HepG2 (cell line): Measurements from ENCODE around the gene KLHDC8B. TPM values are rescaled to one million over a fixed set of nuclear protein-coding genes. Genes with fewer than 3 reads are reported as not detected.

Source experiments
- AGO1 ChIP-seq: fragments of 200-400 bp; formaldehyde crosslinking; IDR thresholded peaks from 2 replicates; pipeline ENCODE4 v1.6.1; 2017; ENCODE audit warnings: mild to moderate bottlenecking, low read depth, low read length, moderate library complexity; ENCODE audit not compliant: poor library complexity, severe bottlenecking
- MAZ ChIP-seq, 2 experiments: sonication (generic) in 1 of 2; formaldehyde crosslinking in 1 of 2; IDR thresholded peaks; 2 replicates each; pipeline versions ENCODE4 v1.5.0 to v1.6.1; 2012 to 2020; ENCODE audit warnings: low read depth in 2 of 2, mild to moderate bottlenecking in 2 of 2, borderline replicate concordance in 1 of 2, improper control_type of control experiment in 1 of 2, low read length in 1 of 2, missing genetic modification reagents in 1 of 2, moderate library complexity in 1 of 2
- NAIF1 ChIP-seq: sonication (generic); formaldehyde crosslinking; IDR thresholded peaks from 2 replicates; pipeline ENCODE4 v1.5.0; 2020; ENCODE audit warnings: mild to moderate bottlenecking, missing genetic modification reagents, borderline replicate concordance
- NCOA1 ChIP-seq: sonication (generic); formaldehyde crosslinking; IDR thresholded peaks from 2 replicates; pipeline ENCODE4 v1.9.0; 2021; ENCODE audit warnings: missing genetic modification reagents
- POLR2A ChIP-seq, 2 experiments: IDR thresholded peaks; 2 replicates each; pipeline ENCODE4 v1.6.1; 2011; ENCODE audit warnings: low read depth in 2 of 2, low read length in 2 of 2, mild to moderate bottlenecking in 1 of 2, moderate library complexity in 1 of 2; ENCODE audit not compliant: insufficient read depth in 1 of 2
- SAP130 ChIP-seq: IDR thresholded peaks from 2 replicates; pipeline ENCODE4 v1.6.1; 2016; ENCODE audit warnings: low read depth
- TBX3 ChIP-seq: fragments of 450-650 bp; IDR thresholded peaks from 2 replicates; pipeline ENCODE4 v1.6.1; 2017; ENCODE audit warnings: antibody characterized with exemption, mild to moderate bottlenecking, inconsistent platforms, borderline replicate concordance
- ZFY ChIP-seq: sonication (generic); formaldehyde crosslinking; IDR thresholded peaks from 2 replicates; pipeline ENCODE4 v1.4.0; 2020; ENCODE audit warnings: missing genetic modification reagents
- ZFYVE20 ChIP-seq: sonication (generic); formaldehyde crosslinking; IDR thresholded peaks from 2 replicates; pipeline ENCODE4 v1.8.0; 2023; ENCODE audit warnings: low read depth, mild to moderate bottlenecking, moderate library complexity, missing genetic modification reagents, borderline replicate concordance
- ZNF232 ChIP-seq: sonication (generic); formaldehyde crosslinking; IDR thresholded peaks from 2 replicates; pipeline ENCODE4 v1.4.0; 2020; ENCODE audit warnings: missing genetic modification reagents, borderline replicate concordance
- ZNF569 ChIP-seq: sonication (generic); formaldehyde crosslinking; IDR thresholded peaks from 2 replicates; pipeline ENCODE4 v1.5.0; 2020; ENCODE audit warnings: mild to moderate bottlenecking, missing genetic modification reagents, moderate library complexity, borderline replicate concordance
- ZNF589 ChIP-seq: sonication (generic); formaldehyde crosslinking; conservative IDR thresholded peaks from 2 replicates; pipeline ENCODE4 v1.8.0; 2022; ENCODE audit warnings: mild to moderate bottlenecking, moderate library complexity, missing genetic modification reagents
- ZNF629 ChIP-seq: sonication (generic); formaldehyde crosslinking; conservative IDR thresholded peaks from 2 replicates; pipeline ENCODE4 v1.5.0; 2020; ENCODE audit warnings: missing genetic modification reagents
- polyA plus RNA-seq, 8 experiments: library from polyadenylated mRNA; depleted of rRNA in 3 of 8; stranded (reverse) in 7 of 8; unstranded in 1 of 8; fragments of >200 nt; fragmentation: Illumina TruSeq in 4 of 8; extraction: Trizol in 4 of 8; gene quantifications; 2 replicates each; pipeline versions ENCODE4 v1.2.1 to v1.2.3, GENCODE V29; 2011 to 2016; ENCODE audit warnings: low read depth in 4 of 8, missing spikeins in 1 of 8, mixed read lengths in 1 of 8; ENCODE audit not compliant: insufficient read depth in 1 of 8
- total RNA-seq, 5 experiments: library from RNA; depleted of rRNA; stranded (reverse); fragments of >200 nt; fragmentation: Illumina TruSeq; extraction: Trizol; gene quantifications; 2 replicates each; pipeline ENCODE4 v1.2.3, GENCODE V29; 2016; ENCODE audit warnings: low read depth in 1 of 5
- TF ChIP-seq, protein P1 (sequence below): sonication (generic); formaldehyde crosslinking; conservative IDR thresholded peaks from 2 replicates; pipeline ENCODE4 v1.8.0; 2022; ENCODE audit warnings: mild to moderate bottlenecking, moderate library complexity, missing genetic modification reagents
- TF ChIP-seq, protein P2 (sequence below): sonication (generic); formaldehyde crosslinking; IDR thresholded peaks from 2 replicates; pipeline ENCODE4 v1.5.1; 2020; ENCODE audit warnings: mild to moderate bottlenecking, missing genetic modification reagents, moderate library complexity
- TF ChIP-seq, protein P3 (sequence below): IDR thresholded peaks from 2 replicates; pipeline ENCODE4 v1.6.1; 2018; ENCODE audit warnings: missing genetic modification reagents, mild to moderate bottlenecking, missing compliant biosample characterization
- TF ChIP-seq, protein P4 (sequence below): sonication (generic); formaldehyde crosslinking; IDR thresholded peaks from 2 replicates; pipeline ENCODE4 v1.9.0; 2022; ENCODE audit warnings: low read depth, missing genetic modification reagents
- TF ChIP-seq, protein P5 (sequence below): sonication (generic); formaldehyde crosslinking; IDR thresholded peaks from 2 replicates; pipeline ENCODE4 v1.8.0; 2022; ENCODE audit warnings: missing genetic modification reagents, mild to moderate bottlenecking, borderline replicate concordance

The KLHDC8B gene
- total and polyA plus RNA-seq, 2 of the 13 experiments (the other 11 are each of a cell fraction or from before 2014, with no cell fraction given), result 17.2 to 17.8 TPM

DNA sequence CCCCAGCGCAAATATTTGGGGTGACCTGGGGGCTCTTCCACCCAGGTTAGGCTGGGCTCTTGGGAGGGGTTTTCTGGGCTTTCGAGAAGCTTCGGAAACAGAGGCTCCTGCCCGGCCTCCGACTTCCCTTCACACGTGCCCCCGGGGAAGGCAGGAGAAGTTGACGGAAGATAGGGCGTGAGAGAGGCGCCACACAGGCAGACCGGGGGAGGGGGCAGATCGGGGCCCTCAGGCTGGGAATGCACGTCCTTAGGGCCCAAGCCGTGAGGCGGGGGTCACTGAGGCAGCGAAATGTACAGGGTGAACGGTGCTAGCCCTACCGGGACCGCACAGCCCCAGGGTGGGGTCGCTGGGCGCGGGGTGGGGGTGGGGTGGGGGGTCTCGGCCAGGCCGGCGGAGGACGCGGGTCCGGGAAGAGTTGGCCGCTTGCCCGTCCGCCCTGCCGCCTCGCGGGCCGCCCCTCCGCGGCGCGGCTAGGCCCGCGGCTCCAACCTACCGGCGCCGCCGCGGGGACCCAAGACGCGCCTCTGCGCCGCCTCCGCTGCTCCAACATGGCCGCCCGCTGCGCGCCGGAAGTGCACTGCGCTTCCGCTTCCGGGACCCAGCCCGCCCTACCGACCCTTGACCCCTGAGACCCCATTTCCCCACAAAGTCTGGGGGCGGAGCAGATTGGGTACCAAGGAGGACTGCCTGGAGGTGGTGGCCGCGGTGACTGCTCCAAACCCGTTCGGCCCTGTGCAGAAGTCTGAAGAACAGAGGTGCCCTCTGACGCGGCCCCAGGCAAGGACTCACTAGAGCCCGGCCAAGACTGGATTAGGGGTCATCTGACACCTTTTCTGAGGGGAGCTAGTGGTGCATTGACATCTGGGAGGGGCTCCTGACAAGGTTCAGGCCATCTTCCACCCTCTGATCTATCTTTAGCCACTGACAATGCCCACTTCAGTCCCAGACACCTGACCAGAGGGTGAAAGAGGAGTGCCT is 5.3 kb upstream of the KLHDC8B start, which contains the start of gene CCDC71 (continued):
- TF ChIP-seq, protein P1, sequence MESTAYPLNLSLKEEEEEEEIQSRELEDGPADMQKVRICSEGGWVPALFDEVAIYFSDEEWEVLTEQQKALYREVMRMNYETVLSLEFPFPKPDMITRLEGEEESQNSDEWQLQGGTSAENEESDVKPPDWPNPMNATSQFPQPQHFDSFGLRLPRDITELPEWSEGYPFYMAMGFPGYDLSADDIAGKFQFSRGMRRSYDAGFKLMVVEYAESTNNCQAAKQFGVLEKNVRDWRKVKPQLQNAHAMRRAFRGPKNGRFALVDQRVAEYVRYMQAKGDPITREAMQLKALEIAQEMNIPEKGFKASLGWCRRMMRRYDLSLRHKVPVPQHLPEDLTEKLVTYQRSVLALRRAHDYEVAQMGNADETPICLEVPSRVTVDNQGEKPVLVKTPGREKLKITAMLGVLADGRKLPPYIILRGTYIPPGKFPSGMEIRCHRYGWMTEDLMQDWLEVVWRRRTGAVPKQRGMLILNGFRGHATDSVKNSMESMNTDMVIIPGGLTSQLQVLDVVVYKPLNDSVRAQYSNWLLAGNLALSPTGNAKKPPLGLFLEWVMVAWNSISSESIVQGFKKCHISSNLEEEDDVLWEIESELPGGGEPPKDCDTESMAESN (CRISPR knock-in tag), result peak; percentile 58; the same call in 1 of the 2 replicates
- TF ChIP-seq ZNF589 (CRISPR knock-in tag), result no peak
- TF ChIP-seq, protein P2, sequence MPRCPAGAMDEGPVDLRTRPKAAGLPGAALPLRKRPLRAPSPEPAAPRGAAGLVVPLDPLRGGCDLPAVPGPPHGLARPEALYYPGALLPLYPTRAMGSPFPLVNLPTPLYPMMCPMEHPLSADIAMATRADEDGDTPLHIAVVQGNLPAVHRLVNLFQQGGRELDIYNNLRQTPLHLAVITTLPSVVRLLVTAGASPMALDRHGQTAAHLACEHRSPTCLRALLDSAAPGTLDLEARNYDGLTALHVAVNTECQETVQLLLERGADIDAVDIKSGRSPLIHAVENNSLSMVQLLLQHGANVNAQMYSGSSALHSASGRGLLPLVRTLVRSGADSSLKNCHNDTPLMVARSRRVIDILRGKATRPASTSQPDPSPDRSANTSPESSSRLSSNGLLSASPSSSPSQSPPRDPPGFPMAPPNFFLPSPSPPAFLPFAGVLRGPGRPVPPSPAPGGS, result no peak
- TF ChIP-seq ZFY (CRISPR knock-in tag), result peak; percentile 63; the same call in 1 of the 2 replicates
- peak; percentile 22; the same call in 1 of the 2 replicates for TF ChIP-seq ZNF629 (CRISPR knock-in tag)
- TF ChIP-seq, protein P3, sequence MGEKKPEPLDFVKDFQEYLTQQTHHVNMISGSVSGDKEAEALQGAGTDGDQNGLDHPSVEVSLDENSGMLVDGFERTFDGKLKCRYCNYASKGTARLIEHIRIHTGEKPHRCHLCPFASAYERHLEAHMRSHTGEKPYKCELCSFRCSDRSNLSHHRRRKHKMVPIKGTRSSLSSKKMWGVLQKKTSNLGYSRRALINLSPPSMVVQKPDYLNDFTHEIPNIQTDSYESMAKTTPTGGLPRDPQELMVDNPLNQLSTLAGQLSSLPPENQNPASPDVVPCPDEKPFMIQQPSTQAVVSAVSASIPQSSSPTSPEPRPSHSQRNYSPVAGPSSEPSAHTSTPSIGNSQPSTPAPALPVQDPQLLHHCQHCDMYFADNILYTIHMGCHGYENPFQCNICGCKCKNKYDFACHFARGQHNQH (CRISPR knock-in tag), result no peak
- peak; percentile 25; the same call in 1 of the 2 replicates for TF ChIP-seq MAZ (IDR thresholded peaks at IDR 0.05; ENCODE audit: borderline replicate concordance, low read depth, low read length)
- TF ChIP-seq MAZ (CRISPR knock-in tag; IDR thresholded peaks at IDR 0.05; ENCODE audit: low read depth), result no peak
- TF ChIP-seq SAP130 (CRISPR knock-in tag), result peak; percentile 75
- TF ChIP-seq NAIF1 (CRISPR knock-in tag), result no peak
- no peak for TF ChIP-seq NCOA1 (CRISPR knock-in tag)
- no peak for TF ChIP-seq ZNF569
- TF ChIP-seq, protein P4, sequence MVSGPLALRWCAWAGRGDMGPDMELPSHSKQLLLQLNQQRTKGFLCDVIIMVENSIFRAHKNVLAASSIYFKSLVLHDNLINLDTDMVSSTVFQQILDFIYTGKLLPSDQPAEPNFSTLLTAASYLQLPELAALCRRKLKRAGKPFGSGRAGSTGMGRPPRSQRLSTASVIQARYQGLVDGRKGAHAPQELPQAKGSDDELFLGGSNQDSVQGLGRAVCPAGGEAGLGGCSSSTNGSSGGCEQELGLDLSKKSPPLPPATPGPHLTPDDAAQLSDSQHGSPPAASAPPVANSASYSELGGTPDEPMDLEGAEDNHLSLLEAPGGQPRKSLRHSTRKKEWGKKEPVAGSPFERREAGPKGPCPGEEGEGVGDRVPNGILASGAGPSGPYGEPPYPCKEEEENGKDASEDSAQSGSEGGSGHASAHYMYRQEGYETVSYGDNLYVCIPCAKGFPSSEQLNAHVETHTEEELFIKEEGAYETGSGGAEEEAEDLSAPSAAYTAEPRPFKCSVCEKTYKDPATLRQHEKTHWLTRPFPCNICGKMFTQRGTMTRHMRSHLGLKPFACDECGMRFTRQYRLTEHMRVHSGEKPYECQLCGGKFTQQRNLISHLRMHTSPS, result no peak
- TF ChIP-seq, protein P5, sequence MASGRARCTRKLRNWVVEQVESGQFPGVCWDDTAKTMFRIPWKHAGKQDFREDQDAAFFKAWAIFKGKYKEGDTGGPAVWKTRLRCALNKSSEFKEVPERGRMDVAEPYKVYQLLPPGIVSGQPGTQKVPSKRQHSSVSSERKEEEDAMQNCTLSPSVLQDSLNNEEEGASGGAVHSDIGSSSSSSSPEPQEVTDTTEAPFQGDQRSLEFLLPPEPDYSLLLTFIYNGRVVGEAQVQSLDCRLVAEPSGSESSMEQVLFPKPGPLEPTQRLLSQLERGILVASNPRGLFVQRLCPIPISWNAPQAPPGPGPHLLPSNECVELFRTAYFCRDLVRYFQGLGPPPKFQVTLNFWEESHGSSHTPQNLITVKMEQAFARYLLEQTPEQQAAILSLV (CRISPR knock-in tag), result no peak
- no peak for TF ChIP-seq AGO1
- no peak for TF ChIP-seq TBX3
- no peak for TF ChIP-seq ZNF232 (CRISPR knock-in tag)
- TF ChIP-seq ZFYVE20 (CRISPR knock-in tag), result no peak
- peak in 1 of 2 experiments; percentile 51; a peak in 1 of 4 replicates for TF ChIP-seq POLR2A (IDR thresholded peaks at IDR 0.05; ENCODE audit: insufficient read depth in 1 of 2, low read depth in 2 of 2, low read length in 2 of 2)
